Sigmoid colon (tissue), 7 donors: ENCODE data around the gene CD200. TPM values are rescaled to one million over a fixed set of nuclear protein-coding genes. Genes with fewer than 3 reads are reported as not detected.

ENCODE experiments used
- DNase-seq: peaks from one replicate; pipeline ENCODE4 v3.0.0-alpha.2; 2019
- H3K27ac ChIP-seq, 4 donors: fragments of 200-600 bp; sonication (generic); one replicate each; pipeline ENCODE4 v1.5.1; 2016 to 2019; ENCODE audit warnings: mild to moderate bottlenecking in 1 of 4
- H3K27me3 ChIP-seq, 3 donors: fragments of 200-600 bp; sonication (generic); one replicate each; pipeline ENCODE4 v1.5.1; 2019; ENCODE audit warnings: mild to moderate bottlenecking in 1 of 3
- H3K36me3 ChIP-seq, 4 donors: fragments of 200-600 bp; sonication (generic); one replicate each; pipeline ENCODE4 v1.5.1; 2016 to 2019
- H3K4me1 ChIP-seq, 4 donors: fragments of 200-600 bp; sonication (generic); one replicate each; pipeline ENCODE4 v1.5.1; 2017 to 2019
- H3K4me3 ChIP-seq, 4 donors: fragments of 200-600 bp; sonication (generic); one replicate each; pipeline ENCODE4 v1.5.1; 2017 to 2019; ENCODE audit warnings: mild to moderate bottlenecking in 2 of 4, moderate library complexity in 1 of 4
- H3K9me3 ChIP-seq, 4 donors: fragments of 200-600 bp in 3 of 4; sonication (generic) in 3 of 4; one replicate each; pipeline versions ENCODE4 v1.5.1 to v1.6.1; 2013 to 2019
- EP300 ChIP-seq, 4 donors: sonication (generic); formaldehyde crosslinking; IDR thresholded peaks; one replicate each; pipeline ENCODE4 v1.6.1; 2017; ENCODE audit warnings: antibody characterized with exemption in 4 of 4
- POLR2A ChIP-seq, 2 donors: fragments of 450-650 bp; IDR thresholded peaks; one replicate each; pipeline ENCODE4 v1.6.1; 2016; ENCODE audit warnings: antibody characterized with exemption in 2 of 2, mild to moderate bottlenecking in 2 of 2, moderate library complexity in 2 of 2
- POLR2AphosphoS5 ChIP-seq, 4 donors: sonication (generic); formaldehyde crosslinking; IDR thresholded peaks; one replicate each; pipeline ENCODE4 v1.6.1; 2017; ENCODE audit warnings: antibody characterized with exemption in 4 of 4
- WGBS, 2 donors: extraction: QIAGEN DNeasy Blood & Tissue Kit; methylation state at CpG; one replicate each; pipeline ENCODE4 v1.1.7; 2013; 5-methylcytosine and 5-hydroxymethylcytosine counted together
- intact Hi-C: fragments of 100-400 bp; cut with DNase I; formaldehyde crosslinking; loops from one replicate; pipeline ENCODE4 v1.15.1; 2023
- polyA plus RNA-seq, 3 donors: library from polyadenylated mRNA; stranded (reverse); fragments of 200-250 nt; gene quantifications; one replicate each; pipeline ENCODE4 v1.2.3, GENCODE V29; 2013
- total RNA-seq, 4 donors: library from RNA; depleted of rRNA; stranded (reverse); fragments of >200 nt; gene quantifications; one replicate each; pipeline ENCODE4 v1.1.0, GENCODE V29; 2016
- TF ChIP-seq, protein P1 (sequence below), 4 experiments: fragments of 450-650 bp in 3 of 4; fragments of 200-600 bp in 1 of 4; IDR thresholded peaks; one replicate each; pipeline ENCODE4 v1.5.1; 2016 to 2019; ENCODE audit warnings: antibody characterized with exemption in 4 of 4, mild to moderate bottlenecking in 3 of 4, moderate library complexity in 2 of 4
- donor health status: healthy with polysubstance abuse.
- donor health status: Bipolar disorder and iron deficiency.
- donor health status: healthy.

The CD200 gene
- total and polyA plus RNA-seq, 7 donors: 1.2 to 13.0 (median 4.6) TPM

DNA sequence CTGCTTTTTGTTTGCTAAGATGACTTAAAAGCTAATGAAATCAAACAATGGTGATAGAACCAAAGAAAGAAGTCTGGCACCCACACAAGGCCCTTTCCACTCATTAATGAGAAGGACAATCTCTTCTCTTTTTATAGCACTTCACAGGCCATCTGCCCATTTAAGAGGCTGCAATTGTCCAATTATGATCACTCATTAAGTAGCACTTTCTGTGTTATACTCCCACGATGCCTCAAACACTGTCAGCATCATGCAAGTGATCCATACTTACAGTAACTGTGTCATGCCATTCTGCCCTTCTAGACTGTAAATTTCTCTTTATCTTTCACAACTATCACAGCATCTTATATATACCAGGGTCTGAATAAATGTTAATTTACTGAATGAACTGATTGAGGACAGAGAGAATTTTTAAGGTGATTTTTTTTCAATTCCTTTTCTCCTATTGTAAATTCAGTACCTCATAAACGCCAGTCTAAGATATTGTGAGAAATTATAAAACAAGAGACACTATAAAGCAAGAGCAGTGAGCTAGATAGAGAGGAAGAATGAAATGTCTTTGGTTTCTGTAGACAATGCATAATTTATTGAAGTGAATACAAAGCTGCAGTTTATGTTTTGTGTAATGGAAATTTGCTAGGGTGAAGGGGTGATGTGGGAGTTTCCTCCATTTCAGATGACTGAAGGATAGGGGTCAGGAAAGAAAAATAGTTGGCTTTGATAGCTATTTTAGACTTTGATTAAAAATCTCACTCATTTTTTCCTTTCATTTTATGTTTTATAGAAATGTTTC is 17.3 kb downstream of the CD200 start:
- peak overlapping the region in 1 of 4 donors; percentile 12 for H3K27ac ChIP-seq
- 76 to 77% methylated on average over 2 of the region's 2 CpGs for WGBS, 2 donors
- no peak for TF ChIP-seq POLR2AphosphoS5 (IDR thresholded peaks at IDR 0.05)
- TF ChIP-seq, protein P1, sequence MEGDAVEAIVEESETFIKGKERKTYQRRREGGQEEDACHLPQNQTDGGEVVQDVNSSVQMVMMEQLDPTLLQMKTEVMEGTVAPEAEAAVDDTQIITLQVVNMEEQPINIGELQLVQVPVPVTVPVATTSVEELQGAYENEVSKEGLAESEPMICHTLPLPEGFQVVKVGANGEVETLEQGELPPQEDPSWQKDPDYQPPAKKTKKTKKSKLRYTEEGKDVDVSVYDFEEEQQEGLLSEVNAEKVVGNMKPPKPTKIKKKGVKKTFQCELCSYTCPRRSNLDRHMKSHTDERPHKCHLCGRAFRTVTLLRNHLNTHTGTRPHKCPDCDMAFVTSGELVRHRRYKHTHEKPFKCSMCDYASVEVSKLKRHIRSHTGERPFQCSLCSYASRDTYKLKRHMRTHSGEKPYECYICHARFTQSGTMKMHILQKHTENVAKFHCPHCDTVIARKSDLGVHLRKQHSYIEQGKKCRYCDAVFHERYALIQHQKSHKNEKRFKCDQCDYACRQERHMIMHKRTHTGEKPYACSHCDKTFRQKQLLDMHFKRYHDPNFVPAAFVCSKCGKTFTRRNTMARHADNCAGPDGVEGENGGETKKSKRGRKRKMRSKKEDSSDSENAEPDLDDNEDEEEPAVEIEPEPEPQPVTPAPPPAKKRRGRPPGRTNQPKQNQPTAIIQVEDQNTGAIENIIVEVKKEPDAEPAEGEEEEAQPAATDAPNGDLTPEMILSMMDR (IDR thresholded peaks at IDR 0.05): no peak
- TF ChIP-seq POLR2A (IDR thresholded peaks at IDR 0.05): no peak
- TF ChIP-seq EP300 (IDR thresholded peaks at IDR 0.05): no peak

DNA sequence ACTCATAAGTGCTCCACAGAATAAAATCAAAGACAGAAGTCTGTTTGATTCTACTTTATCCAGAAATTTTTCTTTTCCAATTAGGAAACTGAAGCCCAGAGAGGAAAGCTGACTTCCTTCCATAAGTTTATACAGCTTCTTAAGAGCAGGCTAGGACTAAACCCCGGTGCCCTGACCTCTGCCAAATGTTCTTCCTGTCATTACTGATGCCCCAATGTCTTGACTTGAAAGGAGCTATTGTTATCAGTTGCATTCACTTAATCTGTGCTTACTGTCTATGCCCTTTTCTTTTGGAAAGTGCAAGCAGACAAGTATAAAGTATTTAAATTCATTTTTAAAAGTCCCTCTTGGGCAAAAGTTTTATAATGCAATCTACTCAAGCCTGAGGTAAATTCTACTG is 18.1 kb downstream of the CD200 start:
- Histone ChIP-seq H3K36me3 (peaks cover 0 to 19% (median 0%) of the 10 kb centered on the region in 4 donors), H3K4me1 (no peaks in the 10 kb centered on the region), H3K4me3 (no peak overlapping the region), H3K27ac (peak overlapping the region in 1 of 4 donors; percentile 12), H3K9me3 (no peaks in the 10 kb centered on the region), H3K27me3 (no peaks in the 10 kb centered on the region)
- no peak for DNase-seq
- TF ChIP-seq EP300 (IDR thresholded peaks at IDR 0.05): no peak
- TF ChIP-seq, protein P1 (IDR thresholded peaks at IDR 0.05): no peak
- no peak for TF ChIP-seq POLR2A (IDR thresholded peaks at IDR 0.05)
- TF ChIP-seq POLR2AphosphoS5 (IDR thresholded peaks at IDR 0.05): no peak
- intact Hi-C loops: no loop called here
- WGBS, 2 donors: 70 to 74% methylated on average over 1 of the region's 1 CpG

More for the DNA sequence above, 17.3 kb downstream of the CD200 start:
- Histone ChIP-seq H3K4me1 (no peaks in the 10 kb centered on the region), H3K4me3 (no peak overlapping the region), H3K27me3 (no peaks in the 10 kb centered on the region), H3K36me3 (peaks cover 0 to 24% (median 0%) of the 10 kb centered on the region in 4 donors), H3K9me3 (no peaks in the 10 kb centered on the region)
- intact Hi-C loops: no loop called here
- DNase-seq: no peak

DNA sequence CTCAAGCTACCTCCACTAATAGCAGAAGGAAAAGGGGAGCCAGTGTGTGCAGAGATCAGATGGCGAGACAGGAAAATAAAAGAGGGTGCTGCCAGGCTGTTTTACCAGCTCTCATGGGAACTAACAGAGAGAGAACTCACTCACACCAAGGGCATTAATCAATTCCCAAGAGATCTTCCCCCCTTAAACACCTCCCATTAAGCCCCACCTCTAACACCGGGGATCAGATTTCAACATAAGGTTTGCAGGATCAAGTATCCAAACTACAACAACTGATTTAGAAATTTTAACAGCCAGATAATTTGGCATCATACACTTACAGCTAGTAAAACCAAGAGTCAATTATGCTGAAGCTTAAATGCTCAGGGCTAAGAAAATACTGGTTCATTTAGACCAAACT is 18.9 kb downstream of the CD200 start:
- H3K4me1 ChIP-seq: no peaks in the 10 kb centered on the region
- no peaks in the 10 kb centered on the region for H3K9me3 ChIP-seq
- no peaks in the 10 kb centered on the region for H3K27me3 ChIP-seq
- intact Hi-C loops: no loop called here
- no peak for DNase-seq
- peaks cover 0 to 16% (median 0%) of the 10 kb centered on the region in 4 donors for H3K36me3 ChIP-seq
- TF ChIP-seq, protein P1 (IDR thresholded peaks at IDR 0.05): no peak
- TF ChIP-seq POLR2A (IDR thresholded peaks at IDR 0.05) (no peak), EP300 (IDR thresholded peaks at IDR 0.05) (no peak), POLR2AphosphoS5 (IDR thresholded peaks at IDR 0.05) (no peak)
- 82 to 88% methylated on average over 2 of the region's 2 CpGs for WGBS, 2 donors
- H3K27ac ChIP-seq: peak overlapping the region in 1 of 4 donors; percentile 10
- H3K4me3 ChIP-seq: no peak overlapping the region

DNA sequence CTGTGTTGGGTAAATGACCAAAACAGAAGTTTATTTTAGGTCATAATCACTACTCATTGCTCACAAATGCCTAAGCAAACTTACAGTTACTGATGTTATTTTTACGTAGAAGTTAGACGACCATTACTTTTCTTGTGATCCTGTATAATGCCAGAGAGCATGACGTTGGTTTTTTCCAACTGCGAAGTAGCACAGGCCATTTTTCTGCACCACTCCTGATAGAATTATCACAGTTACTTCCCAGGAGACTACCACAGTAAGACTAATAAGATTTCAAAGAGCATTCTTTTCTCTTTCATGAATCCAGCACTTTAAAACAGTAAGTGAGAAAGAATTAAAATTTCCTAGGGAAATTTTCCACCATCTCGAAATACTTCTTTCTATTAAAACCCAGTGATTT is 19.8 kb downstream of the CD200 start:
- Histone ChIP-seq H3K9me3 (no peaks in the 10 kb centered on the region), H3K4me1 (no peaks in the 10 kb centered on the region), H3K27ac (no peak overlapping the region), H3K4me3 (no peak overlapping the region), H3K36me3 (peaks cover 0 to 7% (median 0%) of the 10 kb centered on the region in 4 donors), H3K27me3 (no peaks in the 10 kb centered on the region)
- intact Hi-C loops: no loop called here
- TF ChIP-seq, protein P1 (IDR thresholded peaks at IDR 0.05): no peak
- TF ChIP-seq POLR2A (IDR thresholded peaks at IDR 0.05): no peak
- no peak for TF ChIP-seq EP300 (IDR thresholded peaks at IDR 0.05)
- no peak for TF ChIP-seq POLR2AphosphoS5 (IDR thresholded peaks at IDR 0.05)
- 84 to 93% methylated on average over 5 of the region's 5 CpGs for WGBS, 2 donors
- DNase-seq: no peak
